GM12872 (cell line): ENCODE measurements around the gene VGLL1.

Experiments used
- TF ChIP-seq, protein P1 (sequence below): IDR thresholded peaks from 3 replicates; pipeline ENCODE4 v1.5.1; 2011; ENCODE audit warnings: low read depth, mild to moderate bottlenecking, low read length, moderate library complexity; ENCODE audit not compliant: insufficient read depth

Gene VGLL1

DNA sequence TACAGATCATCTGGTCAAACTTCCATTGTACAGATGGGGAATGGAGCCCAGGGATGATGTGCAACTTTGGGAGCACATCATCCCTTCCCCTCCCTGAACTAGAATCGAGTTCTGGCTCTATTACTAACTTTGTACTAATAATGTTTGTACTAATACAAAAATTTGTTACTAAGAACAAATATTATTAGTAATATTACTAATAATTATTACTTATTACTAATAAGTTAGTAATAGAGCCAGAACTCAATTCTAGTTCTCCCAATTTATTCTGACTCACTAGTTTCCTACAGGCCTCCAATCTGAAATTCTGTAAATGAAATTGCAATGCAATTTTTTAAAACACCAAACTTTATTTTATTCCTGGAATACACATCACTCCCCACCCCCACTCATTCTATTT is 68.0 kb downstream of the VGLL1 start:
- TF ChIP-seq, protein P1, sequence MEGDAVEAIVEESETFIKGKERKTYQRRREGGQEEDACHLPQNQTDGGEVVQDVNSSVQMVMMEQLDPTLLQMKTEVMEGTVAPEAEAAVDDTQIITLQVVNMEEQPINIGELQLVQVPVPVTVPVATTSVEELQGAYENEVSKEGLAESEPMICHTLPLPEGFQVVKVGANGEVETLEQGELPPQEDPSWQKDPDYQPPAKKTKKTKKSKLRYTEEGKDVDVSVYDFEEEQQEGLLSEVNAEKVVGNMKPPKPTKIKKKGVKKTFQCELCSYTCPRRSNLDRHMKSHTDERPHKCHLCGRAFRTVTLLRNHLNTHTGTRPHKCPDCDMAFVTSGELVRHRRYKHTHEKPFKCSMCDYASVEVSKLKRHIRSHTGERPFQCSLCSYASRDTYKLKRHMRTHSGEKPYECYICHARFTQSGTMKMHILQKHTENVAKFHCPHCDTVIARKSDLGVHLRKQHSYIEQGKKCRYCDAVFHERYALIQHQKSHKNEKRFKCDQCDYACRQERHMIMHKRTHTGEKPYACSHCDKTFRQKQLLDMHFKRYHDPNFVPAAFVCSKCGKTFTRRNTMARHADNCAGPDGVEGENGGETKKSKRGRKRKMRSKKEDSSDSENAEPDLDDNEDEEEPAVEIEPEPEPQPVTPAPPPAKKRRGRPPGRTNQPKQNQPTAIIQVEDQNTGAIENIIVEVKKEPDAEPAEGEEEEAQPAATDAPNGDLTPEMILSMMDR: no peak
